ENCODE measurements around the gene CLASP2. TPM values are rescaled to one million over a fixed set of nuclear protein-coding genes. Genes with fewer than 3 reads are reported as not detected.

Gene CLASP2
- total and polyA plus RNA-seq, 2 of the 4 experiments (the other 2 are of a cell fraction), result 11.9 to 49.1 TPM

DNA sequence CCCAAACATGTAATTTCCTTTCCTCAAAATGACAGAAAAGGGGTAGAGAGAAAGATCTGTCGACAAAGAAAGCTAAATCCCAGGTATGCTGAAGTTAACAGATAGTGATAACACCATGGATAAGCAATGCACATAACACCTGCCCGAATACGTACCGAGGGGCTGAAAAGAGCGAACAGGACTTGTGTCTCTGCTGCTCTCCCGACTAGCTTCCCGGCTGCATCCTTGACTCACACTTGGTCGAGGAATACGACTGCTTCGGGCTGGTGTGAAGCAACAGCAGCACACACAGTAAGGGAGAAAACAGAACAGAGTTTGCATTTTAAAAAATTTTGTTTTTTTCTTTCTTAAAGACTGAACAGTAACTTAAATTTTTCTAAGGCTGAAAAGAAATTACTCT is 136.4 kb downstream of the CLASP2 start:
- in situ Hi-C loops (cut with MboI; ENCODE audit: low sequenced_read_pairs), result no loop called here
- Histone ChIP-seq H3K79me1 (ENCODE audit: low read depth in 1 of 2, low read length in 2 of 2) (peaks cover 0 to 4% of the 10 kb centered on the region in 2 experiments; a peak in 2 of 4 replicates), H3K27me3 (ENCODE audit: control insufficient read depth, insufficient read depth, low read length) (no peaks in the 10 kb centered on the region), H3K36me3 (ENCODE audit: control insufficient read depth, insufficient read depth, low read length) (peaks cover 2% of the 10 kb centered on the region; the same call in 1 of the 2 replicates), H3K9me3 (ENCODE audit: control insufficient read depth, insufficient read depth, low read length) (no peaks in the 10 kb centered on the region), H3K23ac (ENCODE audit: low read depth, low read length) (no peak overlapping the region), H3K18ac (ENCODE audit: low read depth, low read length) (no peak overlapping the region), H2AK9ac (replicated peaks; ENCODE audit: low read depth, low read length, poor library complexity) (no peak overlapping the region), H3K9ac (ENCODE audit: low read depth, low read length) (no peak overlapping the region), H2AFZ (replicated peaks; ENCODE audit: low read length, poor library complexity) (no peak overlapping the region), H4K8ac (ENCODE audit: low read depth in 2 of 2, low read length in 2 of 2) (no peak overlapping the region), H3K56ac (ENCODE audit: extremely low read depth, insufficient read depth, low read length) (no peak overlapping the region), H2BK120ac (ENCODE audit: low read depth, low read length) (no peak overlapping the region), H3K4me2 (ENCODE audit: low read depth, low read length) (no peak overlapping the region), H4K5ac (ENCODE audit: low read depth, low read length) (no peak overlapping the region), H2AK5ac (ENCODE audit: low read depth, low read length) (no peak overlapping the region), H3K9me1 (ENCODE audit: insufficient read depth, low read length) (peaks cover 3% of the 10 kb centered on the region), H4K91ac (ENCODE audit: insufficient read depth, low read depth, low read length) (no peak overlapping the region), H2BK20ac (ENCODE audit: low read depth, low read length) (no peak overlapping the region), H3K4me3 (ENCODE audit: insufficient read depth, low read depth, low read length) (no peak overlapping the region), H3K4me1 (ENCODE audit: control insufficient read depth, insufficient read depth, low read length) (peaks cover 3% of the 10 kb centered on the region; the same call in 1 of the 2 replicates), H4K20me1 (ENCODE audit: insufficient read depth, low read length) (no peaks in the 10 kb centered on the region), H2BK5ac (ENCODE audit: low read depth, low read length, poor library complexity, severe bottlenecking) (no peak overlapping the region), H3K27ac (ENCODE audit: insufficient read depth, low read length) (no peak overlapping the region), H3K14ac (replicated peaks; ENCODE audit: low read depth, low read length) (no peak overlapping the region), H2BK15ac (ENCODE audit: low read depth, low read length) (no peak overlapping the region), H3K4ac (ENCODE audit: low read depth, low read length) (no peak overlapping the region; the same call in 1 of the 2 replicates)
- BruUV-seq (replicated peaks), result no TSS peak
- dilution Hi-C loops (cut with HindIII; ENCODE audit: low sequenced_read_pairs, unreplicated experiment), result no loop called here
- TF ChIP-seq, protein P1, sequence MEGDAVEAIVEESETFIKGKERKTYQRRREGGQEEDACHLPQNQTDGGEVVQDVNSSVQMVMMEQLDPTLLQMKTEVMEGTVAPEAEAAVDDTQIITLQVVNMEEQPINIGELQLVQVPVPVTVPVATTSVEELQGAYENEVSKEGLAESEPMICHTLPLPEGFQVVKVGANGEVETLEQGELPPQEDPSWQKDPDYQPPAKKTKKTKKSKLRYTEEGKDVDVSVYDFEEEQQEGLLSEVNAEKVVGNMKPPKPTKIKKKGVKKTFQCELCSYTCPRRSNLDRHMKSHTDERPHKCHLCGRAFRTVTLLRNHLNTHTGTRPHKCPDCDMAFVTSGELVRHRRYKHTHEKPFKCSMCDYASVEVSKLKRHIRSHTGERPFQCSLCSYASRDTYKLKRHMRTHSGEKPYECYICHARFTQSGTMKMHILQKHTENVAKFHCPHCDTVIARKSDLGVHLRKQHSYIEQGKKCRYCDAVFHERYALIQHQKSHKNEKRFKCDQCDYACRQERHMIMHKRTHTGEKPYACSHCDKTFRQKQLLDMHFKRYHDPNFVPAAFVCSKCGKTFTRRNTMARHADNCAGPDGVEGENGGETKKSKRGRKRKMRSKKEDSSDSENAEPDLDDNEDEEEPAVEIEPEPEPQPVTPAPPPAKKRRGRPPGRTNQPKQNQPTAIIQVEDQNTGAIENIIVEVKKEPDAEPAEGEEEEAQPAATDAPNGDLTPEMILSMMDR (conservative IDR thresholded peaks at IDR 0.05; ENCODE audit: low read depth, low read length), result no peak
- no peak for TF ChIP-seq CHD1 (IDR thresholded peaks at IDR 0.05; ENCODE audit: low read depth, low read length)
- TF ChIP-seq FOS (IDR thresholded peaks at IDR 0.05; ENCODE audit: low read depth, low read length), result no peak
- TF ChIP-seq MAZ (IDR thresholded peaks at IDR 0.05; ENCODE audit: borderline replicate concordance, low read depth, low read length), result no peak
- no peak for TF ChIP-seq CEBPB (IDR thresholded peaks at IDR 0.05; ENCODE audit: low read depth, low read length)
- no peak for TF ChIP-seq MXI1 (IDR thresholded peaks at IDR 0.05; ENCODE audit: borderline replicate concordance, low read depth, low read length)
- no peak for TF ChIP-seq SMC3 (IDR thresholded peaks at IDR 0.05; ENCODE audit: low read depth, low read length)
- TF ChIP-seq, protein P2, sequence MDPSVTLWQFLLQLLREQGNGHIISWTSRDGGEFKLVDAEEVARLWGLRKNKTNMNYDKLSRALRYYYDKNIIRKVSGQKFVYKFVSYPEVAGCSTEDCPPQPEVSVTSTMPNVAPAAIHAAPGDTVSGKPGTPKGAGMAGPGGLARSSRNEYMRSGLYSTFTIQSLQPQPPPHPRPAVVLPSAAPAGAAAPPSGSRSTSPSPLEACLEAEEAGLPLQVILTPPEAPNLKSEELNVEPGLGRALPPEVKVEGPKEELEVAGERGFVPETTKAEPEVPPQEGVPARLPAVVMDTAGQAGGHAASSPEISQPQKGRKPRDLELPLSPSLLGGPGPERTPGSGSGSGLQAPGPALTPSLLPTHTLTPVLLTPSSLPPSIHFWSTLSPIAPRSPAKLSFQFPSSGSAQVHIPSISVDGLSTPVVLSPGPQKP (IDR thresholded peaks at IDR 0.05; ENCODE audit: borderline replicate concordance, low read depth, low read length), result no peak
- TF ChIP-seq RAD21 (IDR thresholded peaks at IDR 0.05; ENCODE audit: low read length), result no peak
- TF ChIP-seq, protein P3, sequence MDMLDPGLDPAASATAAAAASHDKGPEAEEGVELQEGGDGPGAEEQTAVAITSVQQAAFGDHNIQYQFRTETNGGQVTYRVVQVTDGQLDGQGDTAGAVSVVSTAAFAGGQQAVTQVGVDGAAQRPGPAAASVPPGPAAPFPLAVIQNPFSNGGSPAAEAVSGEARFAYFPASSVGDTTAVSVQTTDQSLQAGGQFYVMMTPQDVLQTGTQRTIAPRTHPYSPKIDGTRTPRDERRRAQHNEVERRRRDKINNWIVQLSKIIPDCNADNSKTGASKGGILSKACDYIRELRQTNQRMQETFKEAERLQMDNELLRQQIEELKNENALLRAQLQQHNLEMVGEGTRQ (IDR thresholded peaks at IDR 0.05; ENCODE audit: low read depth, low read length), result no peak
- TF ChIP-seq POLR2A (IDR thresholded peaks at IDR 0.05; ENCODE audit: low read depth, low read length), result no peak
- TF ChIP-seq RFX5 (IDR thresholded peaks at IDR 0.05; ENCODE audit: low read depth, low read length), result no peak
- TF ChIP-seq NFE2L2 (IDR thresholded peaks at IDR 0.05; ENCODE audit: low read depth, low read length), result no peak
- no peak for ATAC-seq (ENCODE audit: low read depth)
- WGBS, 2 experiments (ENCODE audit: extremely low coverage in 2 of 2, insufficient read length in 1 of 2), result no CpG with 5 or more reads among the region's 10 CpGs
- intact Hi-C loops (cut with micrococcal nuclease), result no loop called here
- CTCF ChIA-PET, result interaction anchor here (0.7 kb wide), 1 partner anchor 12 kb away, joined by 3 read pairs; no protein-coding TSS in a partner anchor
- POLR2A ChIA-PET (ENCODE audit: unreplicated experiment), result no interaction called here
- DNase-seq, result no peak

All from IMR-90 (cell line).